Measurements from ENCODE around the gene WRAP73. TPM values are rescaled to one million over a fixed set of nuclear protein-coding genes. Genes with fewer than 3 reads are reported as not detected.

Gene WRAP73
- total RNA-seq, 4 donors from 2014 or later, result 16.8 to 20.5 (median 19.5) TPM

DNA sequence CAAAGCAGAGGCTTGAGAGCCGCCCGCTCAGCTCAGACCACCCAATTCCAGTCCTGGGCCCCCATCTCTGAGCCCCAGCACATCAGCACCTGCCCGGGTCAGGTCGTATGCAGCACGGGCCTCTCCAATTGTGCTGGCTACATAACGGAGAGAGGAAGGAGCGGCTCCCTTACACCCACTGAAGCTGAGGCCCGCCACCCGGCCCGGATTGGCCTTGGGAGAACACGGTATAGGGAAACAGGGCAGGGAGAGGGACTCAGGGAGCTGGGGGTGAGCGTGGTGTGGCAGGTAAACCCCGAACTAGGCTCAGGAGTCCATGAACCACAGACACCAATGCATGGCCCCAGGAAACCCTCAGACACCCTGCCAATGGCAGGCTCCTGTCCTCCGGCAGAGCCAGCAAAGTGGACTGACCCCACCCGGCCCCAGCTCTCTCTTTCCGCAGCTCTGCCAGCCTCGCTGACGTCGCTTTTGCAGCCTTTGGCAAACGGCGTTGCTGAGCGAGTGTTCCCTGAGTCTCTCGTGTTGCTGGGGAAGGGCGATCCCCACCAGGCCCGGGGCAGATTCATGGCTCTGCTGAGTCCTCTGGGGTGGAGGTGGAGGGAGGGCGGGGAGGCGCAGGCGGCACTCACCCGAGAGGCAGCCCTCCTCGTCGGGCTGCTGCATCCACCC is 55.1 kb downstream of the WRAP73 start:
- TF ChIP-seq, protein P1, sequence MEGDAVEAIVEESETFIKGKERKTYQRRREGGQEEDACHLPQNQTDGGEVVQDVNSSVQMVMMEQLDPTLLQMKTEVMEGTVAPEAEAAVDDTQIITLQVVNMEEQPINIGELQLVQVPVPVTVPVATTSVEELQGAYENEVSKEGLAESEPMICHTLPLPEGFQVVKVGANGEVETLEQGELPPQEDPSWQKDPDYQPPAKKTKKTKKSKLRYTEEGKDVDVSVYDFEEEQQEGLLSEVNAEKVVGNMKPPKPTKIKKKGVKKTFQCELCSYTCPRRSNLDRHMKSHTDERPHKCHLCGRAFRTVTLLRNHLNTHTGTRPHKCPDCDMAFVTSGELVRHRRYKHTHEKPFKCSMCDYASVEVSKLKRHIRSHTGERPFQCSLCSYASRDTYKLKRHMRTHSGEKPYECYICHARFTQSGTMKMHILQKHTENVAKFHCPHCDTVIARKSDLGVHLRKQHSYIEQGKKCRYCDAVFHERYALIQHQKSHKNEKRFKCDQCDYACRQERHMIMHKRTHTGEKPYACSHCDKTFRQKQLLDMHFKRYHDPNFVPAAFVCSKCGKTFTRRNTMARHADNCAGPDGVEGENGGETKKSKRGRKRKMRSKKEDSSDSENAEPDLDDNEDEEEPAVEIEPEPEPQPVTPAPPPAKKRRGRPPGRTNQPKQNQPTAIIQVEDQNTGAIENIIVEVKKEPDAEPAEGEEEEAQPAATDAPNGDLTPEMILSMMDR (IDR thresholded peaks at IDR 0.05; ENCODE audit: low read depth), result no peak

GRCh38 chr1:3593745-3594144 is 56.2 kb downstream of the WRAP73 start:
- TF ChIP-seq, protein P1 (IDR thresholded peaks at IDR 0.05; ENCODE audit: low read depth), result no peak

DNA sequence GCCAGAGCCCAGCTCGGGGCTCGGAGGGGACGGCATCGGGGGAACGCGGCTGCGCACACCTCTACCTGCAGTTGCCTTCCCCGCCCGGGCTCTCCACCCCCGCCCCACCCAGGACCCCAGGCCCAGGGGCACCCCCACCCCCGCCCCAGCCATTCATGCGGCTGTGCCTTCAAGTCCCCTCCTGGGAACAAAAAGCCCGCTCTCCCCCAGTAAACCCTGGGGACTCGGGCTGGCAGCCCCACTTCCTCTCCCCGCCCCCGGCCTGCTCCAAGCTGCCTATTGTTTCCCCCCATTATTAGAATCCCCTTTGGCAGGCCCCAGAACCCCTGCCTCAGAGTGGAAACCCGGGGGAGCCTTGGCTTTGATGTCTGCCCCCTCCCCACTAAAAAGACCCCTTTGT is 56.6 kb downstream of the WRAP73 start:
- TF ChIP-seq, protein P1 (IDR thresholded peaks at IDR 0.05; ENCODE audit: low read depth), result no peak

DNA sequence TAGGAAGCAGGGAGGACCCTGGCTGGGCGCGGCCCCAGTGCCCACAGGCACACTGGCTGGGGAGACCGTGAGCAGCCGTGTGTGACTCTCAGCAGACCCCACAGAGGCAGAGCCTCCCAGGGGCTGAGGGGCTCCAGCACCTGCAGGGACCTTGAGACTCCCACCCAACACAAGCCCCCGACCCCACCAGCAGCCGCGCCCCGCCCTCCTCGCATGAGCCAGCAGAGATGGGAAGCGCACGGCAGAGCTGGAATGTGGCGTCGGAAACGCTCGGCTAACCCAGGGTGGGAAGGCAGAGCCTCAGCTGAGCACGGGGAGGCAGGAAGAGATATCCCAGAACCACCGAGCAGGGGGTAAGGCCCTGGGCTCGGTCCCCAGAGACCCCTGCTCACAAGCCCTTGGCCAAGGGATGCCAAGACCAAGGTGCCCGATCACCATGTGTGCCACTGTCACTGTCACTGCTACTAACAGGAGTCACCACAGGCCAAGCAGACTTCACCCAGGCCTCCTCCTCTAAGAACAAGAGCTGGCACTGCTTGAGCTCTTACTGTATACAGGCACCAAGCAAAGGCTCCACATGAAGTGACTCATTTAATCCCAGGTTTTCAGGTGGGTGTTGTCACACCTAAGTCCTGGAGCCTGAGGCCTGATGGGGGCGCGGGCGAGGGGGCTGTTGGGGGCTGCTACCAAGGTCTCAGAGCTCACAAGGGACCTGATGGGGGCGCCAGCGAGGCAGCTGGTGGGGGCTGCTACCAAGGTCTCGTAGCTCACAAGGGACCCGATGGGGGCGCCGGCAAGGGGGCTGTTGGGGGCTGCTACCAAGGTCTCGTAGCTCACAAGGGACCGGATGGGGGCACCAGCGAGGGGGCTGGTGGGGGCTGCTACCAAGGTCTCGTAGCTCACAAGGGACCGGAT is 58.7 kb downstream of the WRAP73 start:
- TF ChIP-seq, protein P1 (IDR thresholded peaks at IDR 0.05; ENCODE audit: low read depth), result no peak

DNA sequence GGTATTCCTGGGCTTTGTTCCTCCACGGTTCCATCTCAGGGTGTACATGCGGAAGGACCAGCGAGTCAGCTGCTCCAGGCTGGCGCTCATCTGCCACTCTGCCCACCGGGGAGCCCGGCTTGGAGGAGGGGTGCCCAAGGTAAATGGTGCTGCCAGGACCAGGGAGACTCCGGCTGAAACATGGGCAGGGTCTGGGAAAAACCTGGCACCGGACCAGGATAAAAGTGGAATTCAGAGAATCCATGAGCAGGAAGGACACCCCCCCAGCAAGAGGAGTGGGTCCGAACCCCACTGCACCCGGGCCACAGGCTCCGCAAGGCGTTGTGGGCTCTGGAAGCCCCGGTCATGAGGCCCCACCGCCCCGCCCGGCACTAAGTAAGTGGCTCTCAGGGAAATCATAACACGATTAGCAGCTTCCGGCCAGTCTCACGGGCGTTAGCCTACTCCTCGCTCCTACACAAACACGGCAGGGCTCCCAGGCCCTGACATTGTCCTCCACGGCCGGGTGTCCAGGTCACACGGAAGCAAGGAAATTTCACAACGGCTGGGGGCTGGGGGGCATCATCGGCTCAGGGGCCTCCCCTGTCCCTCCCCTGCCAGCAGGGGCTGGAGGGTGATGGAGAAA is 59.7 kb downstream of the WRAP73 start:
- TF ChIP-seq, protein P1 (IDR thresholded peaks at IDR 0.05; ENCODE audit: low read depth), result no peak

GRCh38 chr1:3588395-3588794 is 61.5 kb downstream of the WRAP73 start:
- TF ChIP-seq, protein P1 (IDR thresholded peaks at IDR 0.05; ENCODE audit: low read depth), result no peak
